A549 (cell line): ENCODE measurements around the gene RPP30. TPM values are rescaled to one million over a fixed set of nuclear protein-coding genes. Genes with fewer than 3 reads are reported as not detected.
A peak's percentile ranks its signal among the peaks of the same experiment; 100 is the strongest.

ENCODE experiments used
- ATAC-seq, 2 experiments: fragments of 200-7000 bp in 1 of 2; fragments of >200 bp in 1 of 2; cut with Nextera tagmentation in 1 of 2; cut with Tn5 transposase in 1 of 2; 3 replicates each; pipeline versions ENCODE4 v1.8.0 to v1.9.1; 2018 to 2020; ENCODE audit warnings: mild to moderate bottlenecking in 1 of 2, moderate library complexity in 1 of 2
- CTCF ChIA-PET: fragments of 300-600 bp; sonication (Branson Sonifier 250); formaldehyde crosslinking; extraction: SDS; loops from one replicate; lab custom pipeline; 2021; ENCODE audit warnings: antibody characterized with exemption, inconsistent platforms; lab: Yijun Ruan, JAX
- POLR2A ChIA-PET: fragments of 350-600 bp; formaldehyde crosslinking; extraction: SDS; loops from one replicate; lab custom pipeline; 2021; ENCODE audit warnings: antibody characterized with exemption, inconsistent platforms; lab: Yijun Ruan, JAX
- DNase-seq, 2 experiments: peaks; one replicate each; pipeline versions ENCODE4 v3.0.0 to v3.0.0-alpha.2; 2011 to 2016; ENCODE audit warnings: low read depth in 1 of 2, low spot score in 1 of 2
- FAIRE-seq: peaks from 2 replicates; lab custom pipeline; 2011; peaks lifted over from hg19 to GRCh38; lab: Jason Lieb, UNC
- H3K27ac ChIP-seq, 2 experiments: fragments of >200 bp; sonication (Bioruptor Twin); formaldehyde crosslinking; 3 replicates each; pipeline ENCODE4 v1.5.1; 2016 to 2017
- H3K4me1 ChIP-seq: fragments of >200 bp; sonication (Bioruptor Twin); formaldehyde crosslinking; 3 replicates; pipeline ENCODE4 v1.6.1; 2016
- H3K4me2 ChIP-seq: fragments of >200 bp; sonication (Bioruptor Twin); formaldehyde crosslinking; 3 replicates; pipeline ENCODE4 v1.6.1; 2016
- H3K4me3 ChIP-seq: fragments of >200 bp; sonication (Bioruptor Twin); formaldehyde crosslinking; 3 replicates; pipeline ENCODE4 v1.5.1; 2016
- H3K9me3 ChIP-seq: fragments of >200 bp; sonication (Bioruptor Twin); formaldehyde crosslinking; 3 replicates; pipeline ENCODE4 v1.6.1; 2016
- CEBPB ChIP-seq, 2 experiments: fragments of >200 bp in 1 of 2; sonication (Bioruptor Twin) in 1 of 2; formaldehyde crosslinking in 1 of 2; IDR thresholded peaks; 2 replicates each; pipeline ENCODE4 v1.6.1; 2012 to 2016
- CHD2 ChIP-seq: fragments of 150-350 bp; IDR thresholded peaks from 2 replicates; pipeline ENCODE4 v1.6.1; 2014; ENCODE audit warnings: low read length; ENCODE audit not compliant: partially characterized antibody
- CHD4 ChIP-seq: fragments of 200-600 bp; sonication (generic); IDR thresholded peaks from 2 replicates; pipeline ENCODE4 v1.6.1; 2016; ENCODE audit warnings: antibody characterized with exemption, mild to moderate bottlenecking, borderline replicate concordance
- FOSL2 ChIP-seq, 2 experiments: fragments of 450-650 bp in 1 of 2; fragments of >200 bp in 1 of 2; sonication (Bioruptor Twin) in 1 of 2; formaldehyde crosslinking; IDR thresholded peaks; 2 replicates each; pipeline versions ENCODE4 v1.5.0 to v1.6.1; 2016 to 2020; ENCODE audit warnings: mild to moderate bottlenecking in 1 of 2, moderate library complexity in 1 of 2
- RAD21 ChIP-seq, 2 experiments: fragments of >200 bp in 1 of 2; sonication (Bioruptor Twin) in 1 of 2; formaldehyde crosslinking in 1 of 2; IDR thresholded peaks in 1 of 2; conservative IDR thresholded peaks in 1 of 2; 2 replicates in 1 of 2; 3 replicates in 1 of 2; pipeline ENCODE4 v1.6.1; 2012 to 2018; ENCODE audit warnings: inconsistent platforms in 1 of 2
- RARB ChIP-seq: fragments of 250-450 bp; sonication (Bioruptor Pico); IDR thresholded peaks from 2 replicates; pipeline ENCODE4 v1.8.0; 2021; ENCODE audit warnings: mild to moderate bottlenecking, moderate library complexity
- SMC3 ChIP-seq: fragments of >200 bp; sonication (Bioruptor Twin); formaldehyde crosslinking; IDR thresholded peaks from 3 replicates; pipeline ENCODE4 v1.6.1; 2018; ENCODE audit warnings: inconsistent platforms
- TP53 ChIP-seq: fragments of 250-450 bp; sonication (Bioruptor Pico); IDR thresholded peaks from 2 replicates; pipeline ENCODE4 v1.5.0; 2021; ENCODE audit warnings: mild to moderate bottlenecking, moderate library complexity
- WGBS: methylation state at CpG from one replicate; pipeline ENCODE4 v1.1.6; 2017; ENCODE audit errors: missing lambda C conversion rate; 5-methylcytosine and 5-hydroxymethylcytosine counted together
- polyA plus RNA-seq, 4 experiments: library from polyadenylated mRNA; depleted of rRNA in 3 of 4; stranded (reverse); fragments of >200 nt; fragmentation: RNase III in 1 of 4; extraction: RNeasy Plus Mini Kit Qiagen cat#74134 plus additional on column Dnase treatment in 1 of 4; gene quantifications; 2 replicates in 3 of 4; 3 replicates in 1 of 4; pipeline ENCODE4 v1.2.3, GENCODE V29; 2011 to 2017
- TF ChIP-seq, protein P1 (sequence below): fragments of >200 bp; sonication (Bioruptor Twin); formaldehyde crosslinking; IDR thresholded peaks from 3 replicates; pipeline ENCODE4 v1.5.1; 2016
- TF ChIP-seq, protein P2 (sequence below): IDR thresholded peaks from 2 replicates; pipeline ENCODE4 v1.6.1; 2012; ENCODE audit warnings: low read depth, borderline replicate concordance

The RPP30 gene
- polyA plus RNA-seq, 2 of the 4 experiments (the other 2 are of a cell fraction) = 54.3 to 70.9 TPM

DNA sequence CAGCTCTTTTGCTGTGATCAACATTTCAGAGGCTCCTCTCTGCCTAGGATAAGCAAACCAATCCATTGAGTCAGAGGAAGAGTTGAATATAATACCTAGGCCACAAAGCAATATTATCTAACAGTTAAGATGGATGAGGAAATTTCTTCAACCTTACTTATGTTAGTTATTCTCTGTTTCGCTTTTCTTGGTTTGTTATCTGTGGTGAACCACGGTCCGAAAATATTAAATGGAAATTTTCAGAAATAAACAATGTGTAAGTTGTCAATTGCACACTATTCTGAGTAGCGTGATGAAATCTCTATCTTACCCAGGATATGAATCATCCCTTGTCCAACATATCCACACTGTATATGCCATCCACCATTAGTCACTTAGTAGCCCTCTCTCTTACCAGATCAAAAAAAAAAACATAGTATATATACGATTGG is 12.4 kb upstream of the RPP30 start:
- peak overlapping the region; percentile 14; the same call in 1 of the 3 replicates for H3K4me2 ChIP-seq
- DNase-seq = no peak
- no peak overlapping the region for H3K27ac ChIP-seq
- peaks cover 11% of the 10 kb centered on the region; the same call in 2 of the 3 replicates for H3K4me1 ChIP-seq
- ChIA-PET POLR2A (no interaction called here), CTCF (no interaction called here)
- FAIRE-seq = no peak
- 50% methylated on average over 5 of the region's 5 CpGs for WGBS
- ATAC-seq = peak; percentile 45 to 51; a peak in 4 of 6 replicates
- no peak overlapping the region for H3K4me3 ChIP-seq
- no peaks in the 10 kb centered on the region for H3K9me3 ChIP-seq
- TF ChIP-seq TP53 (no peak), FOSL2 (IDR thresholded peaks at IDR 0.05) (no peak), FOSL2 (CRISPR knock-in tag; IDR thresholded peaks at IDR 0.05) (peak; percentile 36; the same call in 1 of the 2 replicates), CEBPB (IDR thresholded peaks at IDR 0.05) (peak; percentile 7 to 26; a peak in 1 of 4 replicates)

DNA sequence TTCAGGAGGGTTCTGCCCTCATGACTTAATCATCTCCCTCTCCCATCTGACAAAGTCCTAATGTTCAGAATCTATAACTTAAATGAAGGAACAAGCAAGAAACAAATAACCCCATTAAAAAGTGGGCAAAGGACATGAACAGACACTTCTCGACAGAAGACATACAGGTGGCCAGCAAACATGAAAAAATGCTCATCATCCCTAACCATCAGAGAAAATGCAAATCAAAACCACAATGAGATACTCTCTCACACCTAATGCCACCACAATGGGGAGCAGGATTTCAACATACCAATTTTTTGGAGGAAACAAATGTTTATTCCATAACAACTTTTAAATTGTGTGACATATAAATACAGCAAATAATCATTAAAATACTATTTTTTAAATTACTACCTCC is 11.0 kb upstream of the RPP30 start:
- no peak for DNase-seq
- CTCF ChIA-PET = interaction anchor here (1.3 to 3.9 kb wide), 4 partner anchors 11 to 111 kb away, joined by 4 to 52 read pairs (median 8); partner anchors contain the start of gene RPP30

DNA sequence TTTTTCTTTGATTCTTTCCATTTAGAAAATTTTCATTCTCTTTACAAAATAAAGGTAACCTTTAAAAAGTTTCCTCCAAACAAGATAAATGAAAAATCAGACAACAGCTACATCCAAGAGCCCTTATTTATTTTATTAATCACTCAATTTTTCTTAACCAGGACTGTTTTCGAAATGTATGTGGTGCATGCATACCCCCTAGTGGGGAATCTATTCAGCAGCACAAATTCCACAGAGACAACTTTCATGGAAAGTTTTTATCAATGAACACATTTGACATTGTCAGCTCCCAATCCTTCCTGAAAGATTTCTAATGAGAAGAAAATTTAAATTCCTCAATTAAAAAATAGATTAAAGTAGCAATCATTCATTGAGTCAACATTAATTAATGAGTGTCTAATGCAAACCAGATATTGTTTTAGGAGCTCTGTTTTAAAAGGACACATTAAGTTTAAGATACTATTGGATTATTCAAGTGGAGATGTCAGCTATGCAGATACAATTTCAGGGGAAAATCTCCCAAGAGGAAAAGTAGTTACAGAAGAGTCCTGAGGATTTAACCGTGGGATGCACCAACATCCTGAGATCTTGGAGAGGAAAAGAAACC is 8.8 kb upstream of the RPP30 start:
- Histone ChIP-seq H3K4me2 (no peak overlapping the region), H3K9me3 (no peaks in the 10 kb centered on the region), H3K4me1 (peaks cover 9% of the 10 kb centered on the region; the same call in 2 of the 3 replicates), H3K27ac (no peak overlapping the region), H3K4me3 (no peak overlapping the region)
- POLR2A ChIA-PET = interaction anchor here (0.7 kb wide), 1 partner anchor 1219 kb away, joined by 3 read pairs; no protein-coding TSS in a partner anchor
- peak in 1 of 2 experiments; percentile 51; a peak in 3 of 6 replicates for ATAC-seq
- CTCF ChIA-PET = interaction anchor here (0.9 to 3.9 kb wide), 16 partner anchors 9 to 166 kb away, joined by 3 to 52 read pairs (median 3); partner anchors contain the start of gene RPP30
- TF ChIP-seq FOSL2 (IDR thresholded peaks at IDR 0.05) = no peak
- 0 out of 2 replicates have a peak, but pooled peaks have one; percentile 10 for TF ChIP-seq FOSL2 (CRISPR knock-in tag; IDR thresholded peaks at IDR 0.05)
- TF ChIP-seq, protein P1, sequence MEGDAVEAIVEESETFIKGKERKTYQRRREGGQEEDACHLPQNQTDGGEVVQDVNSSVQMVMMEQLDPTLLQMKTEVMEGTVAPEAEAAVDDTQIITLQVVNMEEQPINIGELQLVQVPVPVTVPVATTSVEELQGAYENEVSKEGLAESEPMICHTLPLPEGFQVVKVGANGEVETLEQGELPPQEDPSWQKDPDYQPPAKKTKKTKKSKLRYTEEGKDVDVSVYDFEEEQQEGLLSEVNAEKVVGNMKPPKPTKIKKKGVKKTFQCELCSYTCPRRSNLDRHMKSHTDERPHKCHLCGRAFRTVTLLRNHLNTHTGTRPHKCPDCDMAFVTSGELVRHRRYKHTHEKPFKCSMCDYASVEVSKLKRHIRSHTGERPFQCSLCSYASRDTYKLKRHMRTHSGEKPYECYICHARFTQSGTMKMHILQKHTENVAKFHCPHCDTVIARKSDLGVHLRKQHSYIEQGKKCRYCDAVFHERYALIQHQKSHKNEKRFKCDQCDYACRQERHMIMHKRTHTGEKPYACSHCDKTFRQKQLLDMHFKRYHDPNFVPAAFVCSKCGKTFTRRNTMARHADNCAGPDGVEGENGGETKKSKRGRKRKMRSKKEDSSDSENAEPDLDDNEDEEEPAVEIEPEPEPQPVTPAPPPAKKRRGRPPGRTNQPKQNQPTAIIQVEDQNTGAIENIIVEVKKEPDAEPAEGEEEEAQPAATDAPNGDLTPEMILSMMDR = peak; percentile 90
- TF ChIP-seq CHD4 = no peak
- peak; percentile 79 to 88 for TF ChIP-seq RAD21 (conservative IDR thresholded peaks at IDR 0.05 in 1 of 2, IDR thresholded peaks at IDR 0.05 in 1 of 2)
- TF ChIP-seq SMC3 = peak; percentile 79
- TF ChIP-seq, protein P2, sequence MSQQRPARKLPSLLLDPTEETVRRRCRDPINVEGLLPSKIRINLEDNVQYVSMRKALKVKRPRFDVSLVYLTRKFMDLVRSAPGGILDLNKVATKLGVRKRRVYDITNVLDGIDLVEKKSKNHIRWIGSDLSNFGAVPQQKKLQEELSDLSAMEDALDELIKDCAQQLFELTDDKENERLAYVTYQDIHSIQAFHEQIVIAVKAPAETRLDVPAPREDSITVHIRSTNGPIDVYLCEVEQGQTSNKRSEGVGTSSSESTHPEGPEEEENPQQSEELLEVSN = no peak
- FAIRE-seq = no peak
- peak; percentile 28 to 37 for DNase-seq
- 3% methylated on average over 2 of the region's 2 CpGs for WGBS

More for the DNA sequence above, 11.0 kb upstream of the RPP30 start:
- no peak for FAIRE-seq
- Histone ChIP-seq H3K4me3 (no peak overlapping the region), H3K9me3 (no peaks in the 10 kb centered on the region), H3K27ac (no peak overlapping the region), H3K4me1 (peaks cover 11% of the 10 kb centered on the region; the same call in 2 of the 3 replicates), H3K4me2 (no peak overlapping the region)
- no peak for TF ChIP-seq CHD2
- no peak for ATAC-seq
- 37% methylated on average over 1 of the region's 1 CpG for WGBS
- POLR2A ChIA-PET = no interaction called here

DNA sequence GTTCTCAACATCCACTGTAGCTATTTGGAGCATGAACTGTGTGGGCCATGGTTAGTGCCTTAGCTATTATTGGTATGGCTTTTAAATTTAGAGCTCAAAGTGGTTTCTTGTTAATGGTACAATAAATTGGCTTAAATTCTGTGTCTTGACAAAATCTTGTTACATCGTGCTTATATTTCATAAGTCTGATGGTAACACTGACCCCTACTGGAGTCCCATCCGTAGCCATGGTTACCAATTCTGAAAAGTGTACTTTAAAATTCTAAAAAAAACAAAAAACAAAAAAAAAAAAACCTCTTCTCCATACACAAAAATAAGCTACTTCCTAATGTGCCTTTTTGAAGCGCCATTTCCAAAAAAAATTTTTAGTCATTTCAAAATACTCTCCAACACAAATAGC is 6.4 kb upstream of the RPP30 start:
- Histone ChIP-seq H3K27ac (no peak overlapping the region), H3K4me3 (no peak overlapping the region)
- ATAC-seq = peak in 1 of 2 experiments; percentile 59; a peak in 2 of 6 replicates

More for the DNA sequence above, 6.4 kb upstream of the RPP30 start:
- DNase-seq (peak in 1 of 2 experiments; percentile 27), FAIRE-seq (no peak)
- TF ChIP-seq RARB (CRISPR knock-in tag) = no peak
- TF ChIP-seq, protein P1 = peak; percentile 48
- ChIA-PET CTCF (interaction anchor here (0.5 to 3.7 kb wide), 17 partner anchors 14 to 1701 kb away, joined by 3 to 29 read pairs (median 3); partner anchors contain the start of gene TNKS2), POLR2A (interaction anchor here (0.7 kb wide), 1 partner anchor 9 kb away, joined by 7 read pairs; no protein-coding TSS in a partner anchor)
- H3K9me3 ChIP-seq = peaks cover 18% of the 10 kb centered on the region
- H3K4me1 ChIP-seq = no peaks in the 10 kb centered on the region
- H3K4me2 ChIP-seq = no peak overlapping the region
- 3% methylated on average over 3 of the region's 3 CpGs for WGBS
